Measurements from ENCODE around the gene PTGER2.
A peak's percentile ranks its signal among the peaks of the same experiment; 100 is the strongest.

PTGER2 gene

GRCh38 chr14:52313903-52314594, at the start of gene PTGER2:
Gene PTGER2 (plus strand): TSS chr14:52314312. CDS start chr14:52314549, 237 bp downstream.
- peak; percentile 53 to 62 for DNase-seq

DNA sequence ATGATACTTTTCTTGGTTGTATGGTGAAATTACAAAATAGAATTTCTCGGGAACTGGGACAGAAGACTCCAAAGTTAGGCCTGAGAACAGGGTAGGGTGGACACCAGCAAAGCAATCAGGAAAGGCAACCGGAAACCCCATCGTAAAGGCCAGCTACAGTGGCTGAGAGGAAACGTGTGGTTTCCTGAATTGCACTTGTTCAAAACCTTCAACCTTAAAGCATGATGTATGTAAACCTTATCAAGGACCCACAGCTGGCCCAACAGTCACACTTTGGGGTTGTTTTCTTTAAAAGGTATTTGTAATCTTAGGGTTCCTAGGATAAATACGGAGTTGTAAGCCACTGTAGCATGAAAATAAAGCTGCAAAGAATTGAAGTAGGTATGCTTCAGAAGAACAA, 48.9 kb upstream of the PTGER2 start:
- peak; percentile 76 to 79 for DNase-seq

GRCh38 chr14:52266179-52266578, 47.9 kb upstream of the PTGER2 start:
- no peak for DNase-seq

DNA sequence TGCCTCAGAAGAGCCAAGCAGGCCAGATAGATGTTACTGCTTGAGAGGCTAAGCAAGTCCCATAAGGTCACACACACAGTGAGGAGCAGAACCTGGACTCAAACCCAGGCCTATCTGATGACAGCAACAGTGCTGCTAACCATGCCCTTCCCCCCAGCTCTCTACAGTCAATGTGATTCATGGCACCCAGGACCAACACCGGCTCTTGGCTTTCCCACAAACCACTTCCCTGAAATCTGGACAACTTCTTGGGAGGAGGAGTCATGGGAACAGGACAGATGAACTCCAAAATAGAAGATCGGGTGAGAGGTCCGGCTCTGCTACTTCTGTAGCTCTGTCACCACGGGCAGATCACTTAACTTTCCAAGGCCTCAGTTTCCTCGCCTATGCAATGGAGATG, 47.3 kb upstream of the PTGER2 start:
- no peak for DNase-seq

GRCh38 chr14:52267501-52268278, 46.4 kb upstream of the PTGER2 start, which contains the start of gene PTGDR:
Gene PTGDR (plus strand): TSS chr14:52267698. CDS start chr14:52267815, 117 bp downstream.
- no peak for DNase-seq

DNA sequence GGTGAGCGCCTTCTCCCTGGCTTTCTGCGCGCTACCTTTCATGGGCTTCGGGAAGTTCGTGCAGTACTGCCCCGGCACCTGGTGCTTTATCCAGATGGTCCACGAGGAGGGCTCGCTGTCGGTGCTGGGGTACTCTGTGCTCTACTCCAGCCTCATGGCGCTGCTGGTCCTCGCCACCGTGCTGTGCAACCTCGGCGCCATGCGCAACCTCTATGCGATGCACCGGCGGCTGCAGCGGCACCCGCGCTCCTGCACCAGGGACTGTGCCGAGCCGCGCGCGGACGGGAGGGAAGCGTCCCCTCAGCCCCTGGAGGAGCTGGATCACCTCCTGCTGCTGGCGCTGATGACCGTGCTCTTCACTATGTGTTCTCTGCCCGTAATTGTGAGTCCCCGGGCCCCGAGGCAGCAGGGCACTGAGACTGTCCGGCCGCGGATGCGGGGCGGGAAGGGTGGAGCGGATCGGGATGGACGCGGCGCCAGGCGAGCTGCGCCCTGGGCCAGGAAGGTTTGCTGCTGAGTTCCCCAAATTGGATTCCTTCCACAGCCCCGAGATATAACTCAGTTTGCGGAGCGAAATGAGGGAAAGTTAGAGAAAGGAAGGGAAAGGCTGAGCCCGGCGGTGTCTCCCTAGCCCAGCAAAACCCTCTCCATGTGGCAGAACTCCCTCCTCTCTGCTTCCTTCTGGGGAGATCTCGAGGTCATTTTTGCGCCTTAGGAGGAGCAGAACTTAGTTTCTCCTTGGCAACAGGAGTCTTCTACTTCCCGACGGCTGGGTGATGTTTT, 45.6 kb upstream of the PTGER2 start:
- no peak for DNase-seq

GRCh38 chr14:52269100-52269499, 45.0 kb upstream of the PTGER2 start:
- DNase-seq = no peak

DNA sequence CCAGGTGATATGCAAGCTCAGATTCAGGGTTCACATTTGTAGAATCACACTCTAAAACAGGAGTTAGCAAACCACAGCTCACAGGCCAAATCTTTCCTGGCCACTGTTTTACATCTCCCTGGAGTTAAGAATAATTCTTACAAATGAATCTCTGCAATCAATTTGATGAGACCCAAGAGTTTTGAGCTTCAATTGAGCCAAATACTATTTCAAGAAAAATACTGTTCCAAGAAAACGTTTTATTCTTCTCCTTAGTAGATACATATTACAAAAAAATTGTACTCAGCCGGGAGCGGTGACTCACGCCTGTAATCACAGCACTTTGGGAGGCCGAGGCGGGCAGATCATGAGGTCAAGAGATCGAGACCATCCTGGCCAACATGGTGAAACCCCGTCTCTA, 44.1 kb upstream of the PTGER2 start:
- no peak for DNase-seq

- no peak for DNase-seq
Measured at GRCh38 chr14:52271538-52271937, 42.6 kb upstream of the PTGER2 start.

GRCh38 chr14:52272375-52272774, 41.7 kb upstream of the PTGER2 start:
- DNase-seq = peak; percentile 61 to 63

GRCh38 chr14:52275372-52275771, 38.7 kb upstream of the PTGER2 start:
- DNase-seq = no peak

DNA sequence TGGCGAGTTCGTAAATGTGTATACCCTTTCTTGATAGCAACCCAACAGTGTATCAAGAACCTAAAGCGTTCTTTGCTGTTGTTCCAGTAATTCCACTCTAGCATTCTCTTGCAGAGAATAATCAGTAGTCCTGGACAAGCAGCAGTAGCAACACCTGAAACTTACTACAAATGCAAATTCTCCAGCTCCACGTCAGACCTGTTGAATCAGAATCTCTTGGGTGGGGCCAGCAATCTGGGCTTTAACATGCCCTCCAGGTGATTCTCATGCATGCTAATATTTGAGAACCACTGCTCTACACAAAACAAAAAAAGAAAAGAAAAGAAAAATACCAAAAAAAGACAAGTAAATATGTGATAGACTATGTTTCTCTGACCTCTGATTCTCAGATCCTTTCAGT, 36.6 kb upstream of the PTGER2 start:
- DNase-seq = no peak

GRCh38 chr14:52279408-52279807, 34.7 kb upstream of the PTGER2 start:
- peak; percentile 35 to 38 for DNase-seq

- DNase-seq = no peak
Measured at GRCh38 chr14:52283099-52283498, 31.0 kb upstream of the PTGER2 start.

- no peak for DNase-seq
Measured at GRCh38 chr14:52286661-52287649, 27.2 kb upstream of the PTGER2 start.

GRCh38 chr14:52296378-52296777, 17.7 kb upstream of the PTGER2 start:
- no peak for DNase-seq

GRCh38 chr14:52298795-52299194, 15.3 kb upstream of the PTGER2 start:
- no peak for DNase-seq

GRCh38 chr14:52299692-52300278, 14.3 kb upstream of the PTGER2 start:
- DNase-seq = peak; percentile 60 to 77

GRCh38 chr14:52303236-52303635, 10.9 kb upstream of the PTGER2 start:
- DNase-seq = no peak

- DNase-seq = no peak
Measured at GRCh38 chr14:52304248-52304904, 9.7 kb upstream of the PTGER2 start.

- no peak for DNase-seq
Measured at GRCh38 chr14:52305014-52305413, 9.1 kb upstream of the PTGER2 start.

Data from AML-193 (cell line).